Fibroblast of lung (primary cell): ENCODE data around the gene EXOC6B.

Experiments
- CTCF ChIP-seq, 2 donors: IDR thresholded peaks in 1 of 2; conservative IDR thresholded peaks in 1 of 2; 1 replicate in 1 of 2; 2 replicates in 1 of 2; pipeline ENCODE4 v1.5.1; 2011 to 2012; ENCODE audit warnings: low read length in 2 of 2, control low read depth in 1 of 2, inconsistent platforms in 1 of 2, low read depth in 1 of 2, mild to moderate bottlenecking in 1 of 2
- EZH2 ChIP-seq: IDR thresholded peaks from 2 replicates; pipeline ENCODE4 v1.5.1; 2012; ENCODE audit warnings: low read length, control low read depth, mild to moderate bottlenecking; ENCODE audit errors: missing control alignments

DNA sequence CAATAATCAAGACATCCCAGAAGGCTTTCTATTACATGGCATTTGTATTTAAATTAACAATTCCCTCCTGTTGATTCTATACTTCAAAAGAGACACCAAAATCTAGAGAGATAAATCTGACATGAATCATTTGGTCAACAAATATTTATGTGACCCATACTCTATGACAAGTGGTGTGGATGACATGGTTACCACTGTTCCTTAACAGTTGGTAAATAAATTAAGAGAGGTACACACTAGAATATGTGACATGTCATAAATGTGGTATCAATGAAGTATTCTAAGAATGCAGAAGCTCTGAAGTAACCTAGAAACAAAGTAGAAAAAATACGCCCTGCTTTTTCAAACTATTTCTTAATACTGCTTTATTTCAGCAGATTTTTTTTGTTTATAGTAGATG lies 255.4 kb downstream of the EXOC6B start:
- no peak for TF ChIP-seq CTCF (conservative IDR thresholded peaks at IDR 0.05 in 1 of 2, IDR thresholded peaks at IDR 0.05 in 1 of 2; ENCODE audit: low read depth in 1 of 2, low read length in 2 of 2)
- TF ChIP-seq EZH2, result no peak
